Activated CD8-positive, alpha-beta T cell treated with anti-CD3 and anti-CD28 coated beads, Interleukin-2, amount 10 ng/mL, durations not matched to agents 7 days and 5 days (primary cell): ENCODE data around the gene FAM53B. TPM values are rescaled to one million over a fixed set of nuclear protein-coding genes. Genes with fewer than 3 reads are reported as not detected.

Experiments used
- ATAC-seq: fragments of 150-1000 bp; cut with Tn5 transposase; one replicate; pipeline ENCODE4 v1.10.0; 2021; ENCODE audit warnings: moderate library complexity
- CTCF ChIA-PET: fragments of 350-600 bp; sonication (Branson Sonifier 250); formaldehyde crosslinking; loops from one replicate; lab custom pipeline; 2021; ENCODE audit warnings: antibody characterized with exemption; lab: Charles Lee
- POLR2A ChIA-PET: fragments of 350-600 bp; sonication (Branson Sonifier 250); formaldehyde crosslinking; loops from one replicate; lab custom pipeline; 2021; ENCODE audit warnings: antibody characterized with exemption; lab: Charles Lee
- DNase-seq: peaks from one replicate; pipeline ENCODE4 v3.0.0-alpha.2; 2020
- H3K27ac Mint-ChIP-seq: one replicate; pipeline ENCODE4 v1.8.0; 2021; ENCODE audit warnings: mild to moderate bottlenecking, mixed read lengths
- H3K27me3 Mint-ChIP-seq: one replicate; pipeline ENCODE4 v1.8.0; 2021; ENCODE audit warnings: low read depth, mixed read lengths
- H3K36me3 Mint-ChIP-seq: one replicate; pipeline ENCODE4 v1.8.0; 2021; ENCODE audit warnings: low read depth, mixed read lengths
- H3K4me1 Mint-ChIP-seq: one replicate; pipeline ENCODE4 v1.8.0; 2021; ENCODE audit warnings: low read depth, mixed read lengths
- H3K4me3 Mint-ChIP-seq: one replicate; pipeline ENCODE4 v1.8.0; 2021; ENCODE audit warnings: mild to moderate bottlenecking, mixed read lengths
- H3K9me3 Mint-ChIP-seq: one replicate; pipeline ENCODE4 v1.8.0; 2022; ENCODE audit warnings: mixed read lengths; ENCODE audit not compliant: insufficient read depth
- total RNA-seq, 2 experiments: library from RNA; stranded (reverse); gene quantifications; one replicate each; pipeline ENCODE4 v1.2.3, GENCODE V29; 2021

FAM53B gene
- total RNA-seq, 2 experiments from 2014 or later: 19.9 to 21.8 TPM

GRCh38 chr10:124597846-124598165, 146.4 kb downstream of the FAM53B start:
- CTCF ChIA-PET: no interaction called here
- no peak for DNase-seq
- ATAC-seq: no peak
- H3K9me3 Mint-ChIP-seq: no peaks in the 10 kb centered on the region
- no peak overlapping the region for H3K4me3 Mint-ChIP-seq
- H3K4me1 Mint-ChIP-seq: no peaks in the 10 kb centered on the region
- POLR2A ChIA-PET: no interaction called here
- H3K27ac Mint-ChIP-seq: no peak overlapping the region
- no peaks in the 10 kb centered on the region for H3K36me3 Mint-ChIP-seq
- H3K27me3 Mint-ChIP-seq: no peaks in the 10 kb centered on the region

GRCh38 chr10:124596962-124597845, 147.0 kb downstream of the FAM53B start:
- no peaks in the 10 kb centered on the region for H3K9me3 Mint-ChIP-seq
- H3K4me3 Mint-ChIP-seq: no peak overlapping the region
- H3K27ac Mint-ChIP-seq: no peak overlapping the region
- ATAC-seq (no peak), DNase-seq (no peak)
- CTCF ChIA-PET: no interaction called here
- POLR2A ChIA-PET: no interaction called here
- H3K27me3 Mint-ChIP-seq: no peaks in the 10 kb centered on the region
- H3K4me1 Mint-ChIP-seq: no peaks in the 10 kb centered on the region
- no peaks in the 10 kb centered on the region for H3K36me3 Mint-ChIP-seq

- H3K4me1 Mint-ChIP-seq: no peaks in the 10 kb centered on the region
- ChIA-PET CTCF (no interaction called here), POLR2A (no interaction called here)
- no peaks in the 10 kb centered on the region for H3K36me3 Mint-ChIP-seq
- no peak overlapping the region for H3K27ac Mint-ChIP-seq
- ATAC-seq: no peak
- no peak overlapping the region for H3K4me3 Mint-ChIP-seq
- H3K9me3 Mint-ChIP-seq: no peaks in the 10 kb centered on the region
- no peak for DNase-seq
- H3K27me3 Mint-ChIP-seq: no peaks in the 10 kb centered on the region
Measured at GRCh38 chr10:124596116-124596785, 147.9 kb downstream of the FAM53B start.

- ATAC-seq (no peak), DNase-seq (no peak)
- Mint-ChIP-seq H3K36me3 (no peaks in the 10 kb centered on the region), H3K9me3 (no peaks in the 10 kb centered on the region), H3K4me3 (no peak overlapping the region), H3K4me1 (no peaks in the 10 kb centered on the region), H3K27ac (no peak overlapping the region), H3K27me3 (no peaks in the 10 kb centered on the region)
- POLR2A ChIA-PET: no interaction called here
- CTCF ChIA-PET: interaction anchor here (0.7 to 1.1 kb wide), 2 partner anchors 9 to 151 kb away, joined by 3 read pairs; no protein-coding TSS in a partner anchor
Measured at GRCh38 chr10:124595143-124595883, 148.9 kb downstream of the FAM53B start.

GRCh38 chr10:124594240-124594639, 149.9 kb downstream of the FAM53B start:
- H3K36me3 Mint-ChIP-seq: no peaks in the 10 kb centered on the region
- H3K27ac Mint-ChIP-seq: no peak overlapping the region
- ChIA-PET POLR2A (interaction anchor here (0.6 kb wide), 1 partner anchor 29 kb away, joined by 3 read pairs; no protein-coding TSS in a partner anchor), CTCF (interaction anchor here (1.1 kb wide), 1 partner anchor 10 kb away, joined by 3 read pairs; no protein-coding TSS in a partner anchor)
- DNase-seq (no peak), ATAC-seq (no peak)
- H3K27me3 Mint-ChIP-seq: no peaks in the 10 kb centered on the region
- H3K4me1 Mint-ChIP-seq: no peaks in the 10 kb centered on the region
- no peak overlapping the region for H3K4me3 Mint-ChIP-seq
- no peaks in the 10 kb centered on the region for H3K9me3 Mint-ChIP-seq

- H3K4me3 Mint-ChIP-seq: no peak overlapping the region
- POLR2A ChIA-PET: no interaction called here
- DNase-seq (no peak), ATAC-seq (no peak)
- H3K4me1 Mint-ChIP-seq: no peaks in the 10 kb centered on the region
- no peaks in the 10 kb centered on the region for H3K36me3 Mint-ChIP-seq
- H3K27me3 Mint-ChIP-seq: no peaks in the 10 kb centered on the region
- CTCF ChIA-PET: no interaction called here
- no peak overlapping the region for H3K27ac Mint-ChIP-seq
- no peaks in the 10 kb centered on the region for H3K9me3 Mint-ChIP-seq
Measured at GRCh38 chr10:124593431-124593985, 150.7 kb downstream of the FAM53B start.

- CTCF ChIA-PET: no interaction called here
- ATAC-seq (no peak), DNase-seq (no peak)
- no peak overlapping the region for H3K27ac Mint-ChIP-seq
- no peaks in the 10 kb centered on the region for H3K4me1 Mint-ChIP-seq
- no peaks in the 10 kb centered on the region for H3K9me3 Mint-ChIP-seq
- H3K4me3 Mint-ChIP-seq: no peak overlapping the region
- H3K36me3 Mint-ChIP-seq: no peaks in the 10 kb centered on the region
- POLR2A ChIA-PET: no interaction called here
- no peaks in the 10 kb centered on the region for H3K27me3 Mint-ChIP-seq
Measured at GRCh38 chr10:124592736-124593430, 151.3 kb downstream of the FAM53B start.

- H3K9me3 Mint-ChIP-seq: no peaks in the 10 kb centered on the region
- no peak overlapping the region for H3K27ac Mint-ChIP-seq
- no peaks in the 10 kb centered on the region for H3K4me1 Mint-ChIP-seq
- H3K4me3 Mint-ChIP-seq: no peak overlapping the region
- ChIA-PET CTCF (no interaction called here), POLR2A (no interaction called here)
- H3K27me3 Mint-ChIP-seq: no peaks in the 10 kb centered on the region
- ATAC-seq (no peak), DNase-seq (no peak)
- H3K36me3 Mint-ChIP-seq: no peaks in the 10 kb centered on the region
Measured at GRCh38 chr10:124592101-124592500, 152.1 kb downstream of the FAM53B start.

- ATAC-seq (no peak), DNase-seq (no peak)
- CTCF ChIA-PET: no interaction called here
- Mint-ChIP-seq H3K27me3 (no peaks in the 10 kb centered on the region), H3K4me1 (no peaks in the 10 kb centered on the region), H3K9me3 (no peaks in the 10 kb centered on the region), H3K36me3 (no peaks in the 10 kb centered on the region), H3K27ac (no peak overlapping the region), H3K4me3 (no peak overlapping the region)
- POLR2A ChIA-PET: no interaction called here
Measured at GRCh38 chr10:124591123-124591495, 153.1 kb downstream of the FAM53B start.

- no peak for DNase-seq
- Mint-ChIP-seq H3K4me3 (no peak overlapping the region), H3K27me3 (no peaks in the 10 kb centered on the region), H3K36me3 (no peaks in the 10 kb centered on the region), H3K9me3 (no peaks in the 10 kb centered on the region), H3K27ac (no peak overlapping the region), H3K4me1 (no peaks in the 10 kb centered on the region)
- ChIA-PET POLR2A (no interaction called here), CTCF (no interaction called here)
- ATAC-seq: no peak
Measured at GRCh38 chr10:124590216-124591122, 153.7 kb downstream of the FAM53B start.
